GM19395 (cell line): ENCODE data around the gene GRK1.
"Not testable (repeated sequence)": the region's sequence is repeated elsewhere in the genome, so short reads cannot be mapped to it uniquely, and the experiment has no call there.

Experiments used
- ATAC-seq: cut with Tn5 transposase; IDR thresholded peaks from one replicate; pipeline ENCODE4 v1.9.1; 2021; ENCODE audit warnings: mild to moderate bottlenecking, moderate library complexity; ENCODE audit not compliant: unreplicated experiment

GRK1 gene

GRCh38 chr13:113666951-113667701 is at the start of gene GRK1:
Gene GRK1 (plus strand): TSS chr13:113667219. CDS start chr13:113667387, 168 bp downstream.
- ATAC-seq = no peak

GRCh38 chr13:113617961-113618360 is 49.1 kb upstream of the GRK1 start:
- ATAC-seq = no peak

- ATAC-seq = no peak
Observed at GRCh38 chr13:113618455-113618854, 48.6 kb upstream of the GRK1 start.

- no peak for ATAC-seq
Observed at GRCh38 chr13:113620036-113620796, 46.8 kb upstream of the GRK1 start.

- ATAC-seq = no peak
Observed at GRCh38 chr13:113621046-113621445, 46.0 kb upstream of the GRK1 start.

GRCh38 chr13:113621498-113621897 is 45.5 kb upstream of the GRK1 start:
- ATAC-seq = not testable (repeated sequence)

GRCh38 chr13:113621986-113622550 is 45.0 kb upstream of the GRK1 start:
- not testable (repeated sequence) for ATAC-seq

- ATAC-seq = no peak
Observed at GRCh38 chr13:113622791-113623490, 44.1 kb upstream of the GRK1 start.

GRCh38 chr13:113623491-113624234 is 43.4 kb upstream of the GRK1 start:
- ATAC-seq = no peak

- no peak for ATAC-seq
Observed at GRCh38 chr13:113624235-113624587, 42.8 kb upstream of the GRK1 start.

- not testable (repeated sequence) for ATAC-seq
Observed at GRCh38 chr13:113624640-113625304, 42.2 kb upstream of the GRK1 start.

- no peak for ATAC-seq
Observed at GRCh38 chr13:113625965-113626721, 40.9 kb upstream of the GRK1 start.

GRCh38 chr13:113627136-113627535 is 39.9 kb upstream of the GRK1 start:
- no peak for ATAC-seq

- ATAC-seq = no peak
Observed at GRCh38 chr13:113628291-113629270, 38.4 kb upstream of the GRK1 start.

- ATAC-seq = no peak
Observed at GRCh38 chr13:113629866-113630265, 37.2 kb upstream of the GRK1 start.

GRCh38 chr13:113630296-113630695 is 36.7 kb upstream of the GRK1 start:
- ATAC-seq = no peak

- ATAC-seq = no peak
Observed at GRCh38 chr13:113630804-113631203, 36.2 kb upstream of the GRK1 start.
